HG02610 (cell line): Measurements from ENCODE around the gene CACNA2D2.

Experiments used
- ATAC-seq: cut with Tn5 transposase; IDR thresholded peaks from one replicate; pipeline ENCODE4 v1.9.1; 2021; ENCODE audit warnings: mild to moderate bottlenecking, moderate library complexity; ENCODE audit not compliant: unreplicated experiment

The CACNA2D2 gene

DNA sequence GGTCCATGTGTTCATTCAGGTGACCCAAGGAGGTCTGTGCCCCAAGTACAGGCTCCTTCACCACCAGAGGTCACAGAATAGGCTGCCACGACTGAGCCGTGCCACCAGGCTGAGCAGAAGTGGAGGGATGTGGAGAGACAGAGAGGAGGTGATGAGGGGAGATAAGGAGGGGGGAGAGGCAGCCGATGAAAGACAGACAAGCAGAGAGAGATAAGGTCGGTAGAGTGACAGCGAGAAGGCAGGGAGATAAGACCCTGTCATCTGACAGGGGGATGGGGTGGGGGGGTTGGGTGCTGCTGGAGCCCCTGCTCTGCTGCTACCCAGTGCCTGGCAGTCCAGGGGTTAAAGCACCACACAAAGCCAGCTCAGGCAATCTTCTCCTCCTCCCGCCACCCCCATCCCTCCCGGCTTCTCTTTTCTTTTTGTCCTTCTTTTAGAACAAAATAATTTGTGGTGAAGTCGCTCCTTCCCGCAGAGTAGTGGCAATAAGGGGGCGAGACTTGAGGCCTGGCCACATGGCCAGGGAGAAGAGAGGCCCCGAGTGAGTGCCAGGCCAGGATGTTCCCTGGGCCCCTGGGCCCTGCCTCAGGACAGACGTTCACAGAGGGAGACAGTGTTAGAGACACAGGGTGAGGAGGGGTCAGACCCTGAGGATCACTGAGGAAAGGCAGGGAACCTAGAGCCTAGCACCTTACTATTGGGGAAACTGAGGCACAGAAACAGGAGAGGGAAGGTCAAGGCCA, 67.9 kb downstream of the CACNA2D2 start:
- ATAC-seq: no peak

DNA sequence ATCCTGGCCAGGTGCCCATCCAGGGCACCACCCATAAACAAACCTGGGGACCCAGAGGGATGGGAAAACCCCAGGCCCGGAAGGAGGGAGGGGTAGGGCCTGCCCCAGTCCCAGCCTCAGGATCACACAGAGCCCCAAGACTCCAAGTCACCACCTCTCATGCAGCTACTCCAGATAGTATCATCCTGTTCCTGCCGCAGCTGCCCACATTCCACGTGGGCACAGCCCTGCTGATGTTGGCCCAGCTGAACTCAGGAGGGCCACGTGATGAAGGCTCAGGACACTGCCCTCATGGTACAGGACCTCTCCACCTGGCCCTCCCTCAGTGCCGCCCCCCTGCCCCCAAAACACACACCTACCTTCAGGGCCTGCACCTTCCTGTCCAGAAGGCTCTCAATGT, 69.5 kb downstream of the CACNA2D2 start:
- no peak for ATAC-seq

DNA sequence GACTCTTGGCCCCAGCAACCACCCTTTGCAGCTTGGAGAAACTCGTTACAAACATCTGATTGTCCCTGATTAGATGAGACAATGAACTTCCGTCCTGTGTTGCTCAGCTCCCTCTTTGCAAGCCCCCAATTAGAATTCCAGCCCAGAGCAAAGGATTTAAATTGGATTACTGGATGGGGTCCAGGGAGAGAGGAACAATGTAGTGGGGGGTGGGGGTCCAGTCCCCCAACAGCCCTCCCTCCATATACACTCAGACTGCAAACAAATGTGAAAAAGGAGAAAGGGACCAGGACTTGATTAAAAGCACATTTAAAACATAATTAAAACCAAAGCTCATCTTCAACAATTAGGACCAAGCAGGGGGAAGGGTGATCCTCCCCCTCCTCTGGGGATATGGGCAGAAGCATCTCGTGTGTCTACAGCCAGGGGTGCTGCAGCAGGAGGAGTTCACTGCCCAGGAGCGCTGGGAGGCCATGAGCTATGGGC, 72.4 kb downstream of the CACNA2D2 start:
- no peak for ATAC-seq

DNA sequence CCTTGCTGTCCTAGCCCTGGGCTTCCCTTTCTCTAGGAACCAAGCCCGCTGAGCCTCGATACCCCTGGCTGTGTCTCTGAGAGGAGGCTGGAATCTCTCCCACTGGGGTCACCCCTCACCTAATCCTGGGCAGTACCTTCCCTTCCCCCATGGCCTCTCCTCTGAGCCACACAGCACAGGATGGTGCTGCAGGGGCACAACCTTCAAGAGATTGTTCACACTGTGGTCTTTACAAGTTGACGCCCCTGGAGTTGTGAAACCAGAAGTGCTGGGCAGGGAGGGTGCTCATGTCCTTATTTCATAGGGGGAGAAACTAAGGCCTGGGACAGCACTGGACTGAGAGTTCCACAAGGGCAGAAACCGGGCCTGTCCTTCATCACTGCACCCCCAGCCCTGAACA, 73.2 kb downstream of the CACNA2D2 start:
- ATAC-seq: no peak

DNA sequence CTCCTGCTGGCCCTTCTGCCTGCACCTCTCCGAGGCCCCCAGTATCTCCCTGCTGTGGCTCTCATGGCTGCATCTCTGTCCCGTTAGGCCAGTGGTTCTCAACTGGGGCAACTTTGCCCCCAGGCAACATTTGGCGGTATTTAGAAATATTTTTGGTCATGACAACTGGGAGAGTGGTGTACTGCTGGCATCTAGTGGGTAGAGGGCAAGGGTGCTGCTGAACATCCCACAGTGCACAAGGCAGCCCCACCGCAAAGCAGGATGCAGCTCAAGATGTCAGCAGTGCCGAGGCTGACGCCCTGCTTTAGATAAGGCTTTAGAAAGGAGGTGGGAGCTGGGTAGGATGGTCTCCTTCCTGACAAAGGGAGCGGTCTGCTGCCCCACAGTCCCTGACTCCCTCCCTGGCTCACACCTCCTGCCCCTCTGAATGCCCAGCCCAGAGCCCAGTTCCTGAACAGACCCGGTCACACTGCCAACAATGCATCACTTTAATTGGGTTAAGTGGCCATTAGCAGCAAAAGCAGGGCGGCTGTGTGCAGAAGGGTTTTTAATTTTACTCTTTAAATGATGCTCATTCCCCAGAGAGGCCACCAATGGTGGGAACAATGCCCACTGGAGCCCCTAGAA, 75.3 kb downstream of the CACNA2D2 start:
- no peak for ATAC-seq

DNA sequence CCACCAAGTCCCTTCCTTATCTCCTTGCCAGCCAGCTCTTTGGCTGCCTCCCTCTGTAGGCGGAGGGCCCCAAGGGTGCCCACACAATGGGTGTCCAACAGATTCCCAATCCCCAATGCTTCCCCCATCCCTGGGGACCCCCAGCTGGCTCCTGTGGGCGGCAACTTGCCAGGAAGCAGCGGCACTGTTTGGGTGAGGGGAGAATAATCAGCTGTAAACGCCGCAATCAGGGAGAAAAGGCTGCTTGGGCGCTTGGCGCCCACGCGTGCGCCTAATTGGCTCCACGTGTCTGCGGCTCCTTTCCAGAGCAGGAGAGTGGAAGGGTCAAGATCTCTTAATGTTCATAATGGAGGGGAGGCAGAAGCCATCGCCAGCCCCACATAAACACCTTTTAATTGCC, 76.2 kb downstream of the CACNA2D2 start:
- ATAC-seq: no peak

DNA sequence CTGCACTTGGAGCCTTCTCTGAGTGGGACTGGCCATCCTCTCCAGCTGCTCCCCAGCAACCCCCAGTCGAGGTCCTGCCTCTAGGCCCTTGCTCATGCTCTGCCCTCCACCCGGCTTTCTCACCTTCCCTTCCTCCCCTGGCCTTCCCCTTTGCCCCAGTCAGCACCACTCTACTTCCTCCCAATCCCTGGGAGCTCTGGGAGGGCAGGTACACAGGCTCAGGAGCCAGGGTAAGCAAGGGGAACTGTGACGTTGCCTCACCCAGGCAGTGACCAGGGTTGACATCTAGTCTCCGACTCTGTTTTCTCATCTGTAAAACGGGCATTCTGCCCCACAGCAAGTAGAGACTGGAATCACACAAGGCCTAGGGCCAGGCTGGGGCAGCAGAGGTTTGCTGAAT, 77.5 kb downstream of the CACNA2D2 start:
- no peak for ATAC-seq

DNA sequence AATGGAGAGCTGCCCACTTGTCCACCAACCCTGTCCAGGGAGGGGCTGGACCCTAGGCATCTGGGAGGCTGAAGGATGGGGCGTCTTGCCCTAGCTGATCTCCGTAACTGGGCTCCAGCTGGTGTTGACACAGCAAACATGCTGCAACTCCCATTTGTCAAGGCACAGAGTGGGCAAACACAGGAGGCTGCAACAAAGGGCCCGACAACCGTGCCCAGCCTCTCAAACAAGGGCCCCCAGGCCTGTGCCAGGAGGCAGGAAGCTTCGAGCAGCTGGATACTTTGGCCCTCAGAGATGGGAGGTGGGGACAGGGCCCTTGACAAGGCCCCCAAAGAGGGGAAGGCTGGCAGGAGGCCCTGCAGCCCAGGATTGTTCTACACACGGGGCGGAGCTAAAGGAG, 79.9 kb downstream of the CACNA2D2 start:
- no peak for ATAC-seq

DNA sequence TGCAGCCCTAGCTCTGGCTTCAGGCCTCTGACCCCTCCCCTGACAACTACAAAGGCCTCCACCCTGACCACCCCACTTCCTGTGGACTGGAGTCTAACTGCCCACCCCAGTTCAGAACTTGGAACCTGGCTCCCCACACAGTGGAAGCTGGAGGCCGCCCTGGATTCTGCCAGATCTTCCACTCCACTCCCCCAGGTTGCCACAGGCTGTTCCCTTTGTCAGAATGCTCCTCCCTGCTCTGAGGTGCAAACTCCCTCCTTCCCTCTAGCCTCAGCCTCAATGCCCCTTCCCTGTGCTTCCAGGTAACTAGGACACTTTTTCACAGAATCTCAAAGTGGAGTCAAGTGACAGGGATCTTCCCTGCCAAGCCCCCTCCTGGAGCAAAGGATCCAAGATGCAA, 81.3 kb downstream of the CACNA2D2 start:
- no peak for ATAC-seq

DNA sequence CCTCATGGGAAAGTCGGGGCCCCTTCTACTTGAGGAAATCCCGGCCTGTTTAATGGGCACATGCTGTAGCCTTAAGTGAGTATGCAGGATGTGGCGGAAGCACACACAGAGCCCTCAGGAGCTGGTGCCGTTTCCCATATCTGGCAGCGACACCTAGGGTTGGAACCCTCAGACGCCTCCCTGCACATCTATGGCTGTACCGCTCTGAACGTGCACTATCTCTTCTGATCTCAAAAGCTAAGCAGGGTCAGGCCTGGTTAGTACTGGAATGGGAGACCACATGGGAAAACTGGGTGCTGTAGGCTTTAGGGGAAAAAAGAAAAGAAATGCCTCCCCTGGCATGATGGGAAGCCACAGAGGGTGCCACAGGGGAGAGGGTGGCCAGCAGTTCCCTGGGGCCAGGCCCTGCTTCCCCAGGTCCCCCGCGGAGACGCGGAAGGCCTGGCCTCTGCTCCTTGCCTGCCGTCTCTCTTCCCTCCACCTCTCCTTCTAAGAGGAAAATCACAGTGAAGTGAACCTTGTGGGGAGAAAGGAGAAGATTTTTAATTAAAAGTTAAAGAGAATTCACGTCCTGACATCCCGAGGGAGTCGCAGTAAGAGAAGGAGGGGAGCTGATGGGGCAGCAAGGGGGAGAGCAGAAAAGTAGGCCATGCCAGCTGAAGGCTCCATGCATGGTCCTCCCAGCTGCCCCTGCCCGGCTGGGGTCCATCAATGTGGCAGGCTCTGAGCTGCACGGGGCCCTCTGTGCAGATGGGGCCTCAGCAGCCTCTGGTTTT, 83.7 kb downstream of the CACNA2D2 start:
- no peak for ATAC-seq

DNA sequence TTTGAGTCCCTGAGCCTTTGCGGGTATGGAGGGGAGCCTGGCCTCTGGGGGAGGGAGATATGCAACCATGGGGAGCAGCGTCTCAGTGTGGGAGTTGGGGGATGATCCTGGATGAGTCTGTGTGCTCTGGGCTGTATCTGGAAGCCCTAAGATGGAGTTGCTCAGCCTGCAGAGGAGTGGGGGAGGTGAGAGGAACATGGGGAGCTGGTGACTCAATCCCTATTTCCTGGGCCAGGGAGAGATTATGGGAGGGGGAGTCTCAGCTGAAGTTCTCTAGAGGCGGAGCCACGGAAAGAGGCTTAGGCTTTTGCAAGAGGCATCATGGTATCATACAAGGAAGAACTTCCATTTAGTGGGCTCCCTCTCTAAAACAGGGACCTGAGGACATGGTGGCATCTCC, 84.6 kb downstream of the CACNA2D2 start:
- no peak for ATAC-seq

DNA sequence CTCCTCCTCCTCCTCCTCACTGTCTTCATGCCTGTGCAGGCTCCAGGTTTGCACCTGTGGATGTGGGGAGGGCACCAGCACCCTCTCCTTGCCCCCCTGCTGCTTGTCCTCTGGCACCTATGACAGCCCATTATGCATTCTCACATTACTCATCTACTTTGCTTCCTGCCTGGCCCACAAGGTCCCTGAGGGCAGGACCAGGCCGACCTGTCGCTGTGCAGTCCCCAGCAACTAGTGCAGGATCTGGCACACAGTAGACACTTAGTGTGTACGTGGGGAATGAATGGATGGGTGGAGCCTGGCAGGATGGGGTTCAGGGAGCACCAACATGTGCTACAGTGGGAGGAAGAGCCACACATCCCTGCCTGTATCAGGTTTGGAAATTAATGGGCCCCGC, 85.8 kb downstream of the CACNA2D2 start:
- no peak for ATAC-seq

DNA sequence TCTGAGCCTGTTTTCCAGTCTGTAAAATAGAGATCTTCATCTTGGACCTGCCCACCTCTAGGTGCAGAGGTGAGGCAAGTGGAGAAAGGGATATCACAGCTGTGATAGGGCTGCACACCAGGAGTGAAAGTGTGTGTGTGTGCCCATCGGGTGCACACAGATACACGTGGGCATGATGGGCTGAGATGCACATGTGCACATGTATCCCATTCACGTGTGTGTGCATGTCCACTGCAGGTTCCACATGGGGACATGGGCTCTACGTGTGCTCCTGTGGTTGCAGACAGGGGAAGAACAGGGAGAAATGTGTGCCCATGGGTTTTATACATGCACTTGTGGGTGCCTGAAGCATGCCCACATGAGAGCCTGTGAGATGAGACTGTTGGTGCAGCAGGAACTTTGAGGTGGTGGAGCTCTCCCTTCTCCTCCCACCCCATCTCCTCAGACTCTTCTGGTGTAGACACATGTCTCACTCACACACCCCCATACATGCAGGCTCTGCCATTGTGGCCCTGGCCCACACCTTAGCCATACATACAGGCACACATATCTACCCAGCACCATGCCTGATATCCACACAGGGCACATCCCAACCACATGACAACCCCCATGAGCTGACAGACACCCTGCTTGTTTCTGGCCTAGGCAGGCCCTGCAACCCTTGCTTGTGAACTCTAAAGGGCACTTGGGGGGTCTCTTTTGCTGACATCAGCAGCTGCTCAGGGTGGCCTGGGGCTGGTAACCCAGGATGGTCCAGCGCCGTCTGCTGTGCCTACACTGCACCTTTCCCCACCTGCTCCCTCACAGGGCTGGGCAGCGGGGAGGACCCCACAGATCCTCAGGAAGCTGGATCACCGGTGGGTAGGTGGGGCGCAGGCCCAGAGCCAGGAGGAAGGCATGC, 86.4 kb downstream of the CACNA2D2 start:
- no peak for ATAC-seq

DNA sequence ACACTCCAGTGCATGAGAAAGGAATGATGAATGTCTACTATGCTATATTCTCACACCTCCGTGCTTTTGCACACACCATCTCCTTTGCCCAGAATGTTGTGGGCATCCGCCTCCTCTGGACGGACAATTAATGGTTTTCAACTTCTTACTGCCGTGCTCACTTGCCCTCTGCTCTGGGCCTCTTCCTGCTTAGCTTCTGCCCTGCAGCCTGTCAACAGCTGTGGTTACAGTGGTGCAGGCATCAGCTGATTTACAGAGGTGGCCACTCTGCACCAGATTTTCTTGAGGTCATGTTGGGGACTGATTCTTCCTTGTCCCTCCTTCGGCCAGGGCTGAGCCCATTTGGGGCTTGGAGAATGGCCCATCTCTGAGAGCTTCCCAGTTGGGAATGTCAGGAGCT, 87.6 kb downstream of the CACNA2D2 start:
- no peak for ATAC-seq

DNA sequence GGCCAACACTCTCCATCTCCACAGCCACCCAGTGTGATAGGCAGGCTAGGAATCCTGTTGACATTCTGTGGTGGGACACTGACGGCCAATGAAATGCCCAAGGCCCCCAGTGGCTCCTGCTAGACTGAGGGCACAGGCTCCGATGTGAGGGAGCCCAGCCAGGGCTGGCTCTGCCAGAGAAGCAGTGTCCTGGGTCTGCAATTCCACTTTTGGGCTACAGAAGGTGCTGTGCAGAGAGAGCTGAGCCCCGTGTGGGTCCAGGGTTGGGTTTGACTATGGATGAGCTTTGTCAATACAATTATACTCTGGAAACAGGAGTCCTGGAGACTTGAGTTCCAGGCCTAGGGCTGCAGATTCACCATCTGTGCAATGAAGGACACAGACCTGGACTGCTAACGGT, 88.4 kb downstream of the CACNA2D2 start:
- ATAC-seq: no peak

DNA sequence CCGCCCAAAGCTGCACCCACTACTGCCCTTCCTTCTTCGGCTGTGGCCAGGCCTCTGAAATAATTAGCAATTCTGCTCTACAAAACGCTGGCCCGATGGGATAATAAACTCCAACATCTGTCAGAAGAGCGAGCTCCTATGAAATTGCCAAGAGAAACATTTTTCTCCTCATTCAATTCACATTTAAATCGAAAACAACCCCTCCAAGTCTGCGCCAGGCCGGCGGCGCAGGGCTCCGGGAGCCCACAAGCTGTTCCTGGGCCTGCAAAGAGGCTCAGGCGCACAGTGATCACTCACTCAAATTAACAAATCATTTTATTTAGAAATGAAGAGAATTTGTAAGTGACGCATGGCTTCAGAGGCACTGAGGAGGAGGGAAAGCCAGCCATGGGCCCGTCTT, 88.8 kb downstream of the CACNA2D2 start:
- ATAC-seq: no peak

DNA sequence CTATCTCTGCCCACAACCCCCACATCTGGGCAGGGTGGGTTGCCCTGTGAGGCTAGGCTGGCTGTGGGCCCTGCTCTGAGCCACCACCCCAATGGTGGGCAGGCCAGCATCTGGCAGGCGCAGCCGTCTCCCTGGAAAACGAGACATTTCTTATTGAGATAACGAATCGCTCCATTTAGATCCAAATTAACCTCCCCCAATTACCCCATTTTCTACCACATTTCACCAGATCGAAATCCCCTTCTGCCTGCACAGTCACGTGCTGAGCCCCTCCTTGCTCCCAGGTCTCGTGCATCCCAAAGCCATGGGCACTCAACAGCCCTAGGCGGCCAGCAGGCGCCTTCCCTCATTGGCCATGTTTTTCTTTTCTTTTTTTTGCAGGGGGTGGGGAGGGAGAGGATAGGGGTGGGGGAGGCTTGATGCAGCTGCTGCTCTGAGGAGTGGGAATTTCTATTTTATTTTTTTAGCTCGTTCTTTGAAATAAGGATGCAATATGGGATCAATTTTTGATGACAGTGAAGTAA, 91.1 kb downstream of the CACNA2D2 start:
- ATAC-seq: no peak

DNA sequence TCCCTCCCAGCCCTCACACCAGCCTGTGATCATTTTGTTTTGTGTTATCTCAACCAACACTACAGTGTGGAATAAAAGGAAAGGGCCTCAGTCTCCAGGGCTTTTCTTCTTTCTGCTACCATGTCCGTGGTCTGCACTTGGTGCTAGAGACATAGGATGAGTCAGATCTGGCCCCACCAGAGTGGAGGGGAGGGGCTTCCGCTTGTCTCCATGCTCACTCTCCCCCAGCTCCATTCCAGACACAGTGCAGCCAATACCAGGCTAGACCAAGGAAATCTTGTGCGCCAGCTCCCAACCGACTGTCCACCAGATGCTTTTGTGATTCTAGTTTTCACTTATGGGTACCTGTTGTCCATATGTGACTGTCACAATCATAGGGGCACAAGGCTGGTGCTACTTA, 92.2 kb downstream of the CACNA2D2 start:
- no peak for ATAC-seq

DNA sequence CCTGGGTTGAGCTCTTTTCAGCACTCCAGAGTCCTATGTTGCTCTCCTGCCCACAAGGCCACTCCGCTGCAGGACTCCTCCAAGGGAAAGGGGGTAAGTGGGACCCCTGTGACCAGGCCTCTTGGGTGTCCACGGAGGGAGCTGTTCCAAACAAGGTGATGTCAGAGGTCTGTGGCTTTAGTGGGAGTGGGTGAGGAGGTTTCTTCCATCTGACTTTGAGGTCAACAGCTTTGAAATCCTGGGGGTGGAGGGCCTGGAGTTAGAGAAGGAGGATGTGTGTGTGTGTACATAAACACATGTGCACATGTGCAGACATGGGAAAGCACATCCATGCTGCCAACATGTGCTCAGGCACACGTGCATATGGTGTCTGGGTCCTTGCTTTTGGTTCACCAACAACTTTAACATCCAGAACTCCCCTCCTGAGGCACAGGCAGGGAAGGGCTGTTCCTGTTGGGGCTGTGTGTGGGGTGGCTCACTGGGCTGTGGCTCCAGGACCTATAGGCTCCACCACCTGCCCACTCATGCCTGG, 92.8 kb downstream of the CACNA2D2 start:
- ATAC-seq: no peak

DNA sequence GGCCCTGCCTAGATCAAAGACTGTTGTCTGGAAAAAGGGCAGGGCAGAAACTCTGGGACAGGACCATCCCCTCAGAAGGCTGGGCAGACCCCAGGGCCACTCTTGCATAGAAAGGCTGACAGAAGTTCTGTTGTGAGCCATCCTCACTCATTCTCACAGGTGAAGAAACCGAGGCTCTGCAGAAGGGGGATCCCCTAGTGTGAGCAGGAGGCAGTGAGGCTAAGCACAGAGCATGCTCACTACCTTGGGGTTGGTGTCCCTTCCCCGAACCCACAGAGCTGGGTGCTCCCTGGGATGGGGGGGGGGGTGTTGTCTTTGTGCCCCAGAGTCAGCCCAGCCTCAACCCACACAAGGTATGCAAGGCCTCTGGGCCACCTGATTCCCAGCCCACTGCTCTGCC, 93.2 kb downstream of the CACNA2D2 start:
- no peak for ATAC-seq
